ENCODE measurements around the gene LRRC25.
"Not testable (repeated sequence)": the region's sequence is repeated elsewhere in the genome, so short reads cannot be mapped to it uniquely, and the experiment has no call there.

LRRC25 gene

GRCh38 chr19:18401580-18402112, 4.2 kb upstream of the LRRC25 start:
- no peak for DNase-seq

- DNase-seq = no peak
Observed at GRCh38 chr19:18399008-18399407, 1.6 kb upstream of the LRRC25 start.

GRCh38 chr19:18396471-18397241, 766 bp downstream of the LRRC25 start:
- DNase-seq = no peak

GRCh38 chr19:18393836-18394235, 3.6 kb downstream of the LRRC25 start:
- no peak for DNase-seq

- no peak for DNase-seq
Observed at GRCh38 chr19:18392926-18393325, 4.5 kb downstream of the LRRC25 start.

GRCh38 chr19:18392417-18392816, 5.0 kb downstream of the LRRC25 start:
- DNase-seq = no peak

- DNase-seq = no peak
Observed at GRCh38 chr19:18391509-18392075, 5.8 kb downstream of the LRRC25 start.

GRCh38 chr19:18390065-18390907, 7.1 kb downstream of the LRRC25 start:
- DNase-seq = no peak

GRCh38 chr19:18389726-18390064, 7.7 kb downstream of the LRRC25 start:
- no peak for DNase-seq

GRCh38 chr19:18388960-18389725, 8.3 kb downstream of the LRRC25 start:
- DNase-seq = no peak

- DNase-seq = no peak
Observed at GRCh38 chr19:18388100-18388959, 9.1 kb downstream of the LRRC25 start.

- no peak for DNase-seq
Observed at GRCh38 chr19:18386543-18387271, 10.7 kb downstream of the LRRC25 start.

- DNase-seq = no peak
Observed at GRCh38 chr19:18385675-18386542, 11.5 kb downstream of the LRRC25 start, which contains the start of gene GDF15. GDF15 (plus strand) TSS chr19:18386158; CDS start chr19:18386190, 32 bp downstream.

GRCh38 chr19:18385359-18385674, 12.1 kb downstream of the LRRC25 start:
- no peak for DNase-seq

GRCh38 chr19:18384775-18385174, 12.6 kb downstream of the LRRC25 start:
- DNase-seq = no peak

- not testable (repeated sequence) for DNase-seq
Observed at GRCh38 chr19:18383622-18384021, 13.8 kb downstream of the LRRC25 start.

GRCh38 chr19:18380843-18381242, 16.6 kb downstream of the LRRC25 start:
- no peak for DNase-seq

GRCh38 chr19:18379803-18380747, 17.3 kb downstream of the LRRC25 start:
- DNase-seq = no peak

GRCh38 chr19:18377026-18377425, 20.4 kb downstream of the LRRC25 start:
- no peak for DNase-seq
